Measurements from ENCODE around the gene NOP9.

The NOP9 gene

DNA sequence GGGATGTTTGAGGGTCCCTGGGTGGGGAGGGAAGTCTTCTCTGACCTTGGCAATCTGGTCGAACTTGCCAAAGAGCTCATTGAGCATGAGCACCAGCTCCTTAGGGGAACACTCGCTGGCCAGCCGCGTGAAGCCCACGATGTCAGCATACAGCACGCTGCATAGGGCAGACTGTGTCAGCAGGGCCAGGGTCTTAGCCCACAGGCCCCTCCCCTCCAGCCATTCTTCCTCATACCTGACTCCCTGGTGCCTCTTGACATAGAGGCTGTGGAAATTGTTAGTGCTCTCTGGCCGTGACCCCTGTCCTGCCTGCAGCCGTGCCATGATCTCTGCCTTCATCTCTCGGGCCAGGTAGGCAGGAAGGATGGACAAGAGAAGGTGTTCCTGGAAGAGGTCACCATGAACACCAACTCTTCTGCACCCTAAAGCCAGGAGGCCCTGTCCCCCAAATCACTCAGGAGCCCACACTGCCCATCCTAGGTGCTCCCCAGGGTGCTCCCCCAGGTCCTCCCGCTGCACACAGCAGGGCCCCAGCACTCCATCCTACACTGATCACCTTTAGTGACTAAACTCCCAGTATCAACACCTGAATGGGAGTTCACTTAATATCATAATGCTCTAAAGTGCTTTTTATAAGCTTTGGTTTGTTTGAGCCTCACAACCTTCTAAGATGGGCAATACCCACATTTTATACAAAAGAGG is 31.5 kb downstream of the NOP9 start:
- TF ChIP-seq, protein P1, sequence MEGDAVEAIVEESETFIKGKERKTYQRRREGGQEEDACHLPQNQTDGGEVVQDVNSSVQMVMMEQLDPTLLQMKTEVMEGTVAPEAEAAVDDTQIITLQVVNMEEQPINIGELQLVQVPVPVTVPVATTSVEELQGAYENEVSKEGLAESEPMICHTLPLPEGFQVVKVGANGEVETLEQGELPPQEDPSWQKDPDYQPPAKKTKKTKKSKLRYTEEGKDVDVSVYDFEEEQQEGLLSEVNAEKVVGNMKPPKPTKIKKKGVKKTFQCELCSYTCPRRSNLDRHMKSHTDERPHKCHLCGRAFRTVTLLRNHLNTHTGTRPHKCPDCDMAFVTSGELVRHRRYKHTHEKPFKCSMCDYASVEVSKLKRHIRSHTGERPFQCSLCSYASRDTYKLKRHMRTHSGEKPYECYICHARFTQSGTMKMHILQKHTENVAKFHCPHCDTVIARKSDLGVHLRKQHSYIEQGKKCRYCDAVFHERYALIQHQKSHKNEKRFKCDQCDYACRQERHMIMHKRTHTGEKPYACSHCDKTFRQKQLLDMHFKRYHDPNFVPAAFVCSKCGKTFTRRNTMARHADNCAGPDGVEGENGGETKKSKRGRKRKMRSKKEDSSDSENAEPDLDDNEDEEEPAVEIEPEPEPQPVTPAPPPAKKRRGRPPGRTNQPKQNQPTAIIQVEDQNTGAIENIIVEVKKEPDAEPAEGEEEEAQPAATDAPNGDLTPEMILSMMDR (IDR thresholded peaks at IDR 0.05; ENCODE audit: low read depth, low read length): no peak
- DNase-seq (ENCODE audit: extremely low read depth, low read depth): no peak

DNA sequence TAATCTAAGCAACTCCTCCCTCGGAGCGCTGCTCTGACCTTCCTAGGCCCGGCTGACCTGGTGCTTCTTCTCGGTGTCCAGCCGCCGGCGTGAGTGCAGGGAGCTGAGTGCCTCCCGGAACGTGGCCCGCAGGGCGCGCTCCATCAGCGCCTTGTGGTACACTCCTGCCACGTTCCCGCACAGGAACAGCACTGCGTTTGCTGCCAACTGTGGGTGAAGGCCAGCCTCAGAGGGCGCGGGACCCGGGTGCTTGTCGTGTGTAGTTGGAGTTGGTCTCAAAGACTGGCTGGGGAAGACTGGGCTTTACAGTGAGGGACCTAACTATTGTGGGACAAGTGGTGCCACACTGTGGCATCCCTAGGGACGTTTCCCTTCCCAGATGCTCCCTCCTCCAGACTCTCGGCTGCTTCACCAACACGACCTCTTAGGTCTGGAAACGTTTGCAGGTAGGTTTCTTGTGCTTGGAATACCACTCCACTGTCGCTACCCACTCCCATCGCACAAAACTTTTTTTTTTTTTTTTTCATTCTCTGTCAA is 32.1 kb downstream of the NOP9 start:
- TF ChIP-seq, protein P1 (IDR thresholded peaks at IDR 0.05; ENCODE audit: low read depth, low read length): no peak
- DNase-seq (ENCODE audit: extremely low read depth, low read depth): no peak

DNA sequence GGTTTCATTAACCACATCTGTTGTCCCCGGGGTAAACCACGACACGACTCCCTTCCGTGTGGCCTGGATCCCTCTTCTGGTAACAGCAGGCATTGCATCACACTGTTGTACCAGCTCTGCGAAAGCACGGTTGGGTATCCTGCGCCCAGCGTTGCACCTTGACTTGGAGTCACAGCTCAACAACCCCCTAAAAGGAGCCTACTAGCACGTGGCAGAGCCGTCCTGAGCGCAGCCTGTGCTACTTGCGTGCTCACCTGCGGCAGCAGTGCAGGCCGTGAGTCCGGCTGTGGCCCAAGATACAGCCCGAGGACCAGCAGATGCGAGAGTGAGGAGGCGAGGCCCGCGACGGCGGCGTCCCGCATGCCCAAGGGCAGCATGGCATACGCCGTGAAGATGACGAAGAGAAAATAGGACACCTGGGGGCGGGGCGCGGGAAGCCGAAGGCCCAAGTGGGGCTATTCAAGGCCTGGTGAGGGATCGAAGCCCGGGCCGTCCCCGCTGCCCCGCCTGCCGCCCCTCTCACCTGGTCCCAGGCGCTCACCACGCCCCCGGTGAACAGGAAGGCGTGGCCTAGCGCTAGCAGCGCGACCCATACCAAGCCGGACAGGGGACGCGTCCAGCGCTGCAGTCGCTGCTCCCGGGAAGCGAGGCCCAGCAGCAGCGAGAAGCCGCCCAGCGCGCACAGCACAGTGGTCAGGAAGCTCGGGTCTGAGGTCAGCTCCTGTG is 32.8 kb downstream of the NOP9 start:
- DNase-seq (ENCODE audit: extremely low read depth, low read depth): no peak
- TF ChIP-seq, protein P1 (IDR thresholded peaks at IDR 0.05; ENCODE audit: low read depth, low read length): peak; percentile 72

DNA sequence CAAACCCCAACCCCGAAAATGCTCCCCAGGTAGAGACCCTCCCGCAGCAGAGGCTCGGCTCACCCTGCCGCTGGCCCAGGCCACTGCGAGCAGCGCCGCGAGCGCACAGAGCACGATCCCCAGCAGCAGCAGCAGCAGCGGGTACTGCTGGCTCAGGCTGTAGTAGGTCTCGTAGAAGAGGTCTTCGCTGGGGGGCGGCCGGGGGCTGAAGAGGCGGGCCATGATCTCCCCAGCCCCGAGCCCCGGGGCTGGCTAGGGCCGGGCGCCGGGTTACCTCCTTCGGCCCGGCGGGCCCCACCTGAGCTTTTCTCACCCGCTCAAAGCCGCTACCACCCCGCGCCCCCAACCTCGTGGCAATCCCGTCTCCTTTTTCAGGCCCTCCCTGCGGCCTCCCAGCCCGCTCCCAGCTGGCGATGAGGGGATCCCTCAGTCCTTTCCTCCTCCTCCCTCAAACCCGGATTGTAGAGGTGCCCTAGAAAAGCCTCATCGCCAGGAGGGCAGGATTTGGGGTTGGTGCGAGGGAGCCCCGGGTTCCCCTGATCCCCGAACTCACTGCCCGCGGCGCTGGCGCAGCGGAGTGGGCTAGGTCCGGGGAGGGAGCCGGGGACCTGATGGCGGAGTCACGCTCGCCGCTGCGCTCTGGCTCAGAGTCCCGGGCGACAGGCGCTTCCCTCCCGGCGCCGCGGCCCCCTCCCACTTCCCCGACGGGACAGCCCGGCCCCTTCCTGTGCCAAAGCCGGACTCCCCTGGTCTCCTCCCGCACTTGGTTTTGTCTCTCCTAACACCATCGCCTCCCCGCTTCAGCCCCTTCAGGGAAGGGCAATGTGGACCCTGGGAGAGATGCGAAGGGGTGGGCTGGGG is 35.0 kb downstream of the NOP9 start, which contains the start of gene ADCY4:
Gene ADCY4, minus strand, starts transcription at position 641 of the 861 bp plus-strand sequence. Its CDS starts 419 bp downstream, at position 222.
- DNase-seq (ENCODE audit: extremely low read depth, low read depth): no peak
- TF ChIP-seq, protein P1 (IDR thresholded peaks at IDR 0.05; ENCODE audit: low read depth, low read length): no peak

DNA sequence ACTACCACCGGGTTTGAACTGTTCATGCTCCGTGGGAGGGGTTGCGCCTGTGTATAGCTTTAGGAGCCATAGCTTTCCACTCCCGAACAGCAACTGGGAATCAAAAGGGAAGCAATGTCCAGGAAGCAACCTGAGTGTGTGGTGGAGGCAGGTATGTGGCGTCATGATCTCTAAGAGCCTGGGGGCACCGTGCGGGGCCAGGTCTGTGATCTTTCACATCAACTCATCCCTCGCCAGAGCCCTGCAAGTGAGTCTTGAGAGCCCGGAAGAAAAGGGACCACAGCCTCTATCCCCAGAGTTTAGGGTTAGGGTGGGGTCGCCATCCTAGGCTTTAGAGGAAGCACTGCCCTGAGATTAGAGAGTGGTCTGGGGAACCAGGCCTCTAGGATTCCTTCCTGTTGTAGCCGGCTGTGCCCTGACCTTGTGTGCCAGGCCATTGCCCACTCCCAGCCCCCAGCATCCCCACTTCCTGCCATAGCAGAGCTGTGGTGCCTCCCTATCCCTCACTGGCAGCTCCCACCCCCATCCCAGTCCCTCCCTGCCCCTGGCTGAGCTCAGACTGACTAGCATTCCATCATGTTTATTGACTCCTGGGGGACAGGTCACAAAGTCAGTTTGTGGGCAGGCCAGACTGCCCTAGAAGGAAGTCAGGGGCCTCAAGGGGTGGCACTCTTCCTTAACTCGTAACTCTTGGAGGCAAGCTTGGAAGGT is 36.0 kb downstream of the NOP9 start:
- DNase-seq (ENCODE audit: extremely low read depth, low read depth): no peak
- TF ChIP-seq, protein P1 (IDR thresholded peaks at IDR 0.05; ENCODE audit: low read depth, low read length): no peak

DNA sequence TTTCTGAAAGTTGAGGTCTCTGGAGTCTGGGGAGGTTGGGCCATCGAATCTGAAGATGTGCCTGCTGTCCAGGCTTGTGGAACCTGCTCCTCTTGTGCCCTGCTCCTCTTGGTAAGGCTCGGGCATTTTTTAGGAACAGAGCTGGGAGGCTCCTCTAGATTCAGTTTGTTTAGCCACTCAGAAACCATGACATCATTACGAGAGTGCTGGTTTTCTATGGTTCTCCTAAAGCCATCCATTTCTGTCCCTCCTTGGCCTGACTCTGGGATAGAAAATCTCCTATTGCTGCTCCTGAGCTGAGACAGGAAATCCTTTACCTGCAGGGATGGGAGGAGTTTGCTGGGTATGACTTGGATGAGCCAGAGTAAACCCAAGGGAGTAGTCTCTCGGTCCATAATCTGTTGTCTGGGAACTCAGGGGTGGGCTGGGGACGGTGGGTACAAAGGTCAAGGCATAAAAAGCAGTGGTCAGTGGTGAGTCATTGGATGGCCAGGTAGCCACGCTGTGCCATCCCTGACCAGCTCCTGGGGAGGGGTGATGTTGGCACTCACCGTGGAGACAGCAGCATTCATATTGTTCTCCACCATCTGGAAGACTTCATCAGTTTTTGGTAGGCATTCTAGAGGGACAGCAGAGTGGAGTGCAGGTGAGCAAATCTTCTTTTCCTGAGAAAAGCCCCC is 37.6 kb downstream of the NOP9 start:
- TF ChIP-seq, protein P1 (IDR thresholded peaks at IDR 0.05; ENCODE audit: low read depth, low read length): no peak
- no peak for DNase-seq (ENCODE audit: extremely low read depth, low read depth)
